ENCODE results near the gene MKI67. TPM values are rescaled to one million over a fixed set of nuclear protein-coding genes. Genes with fewer than 3 reads are reported as not detected.
A peak's percentile ranks its signal among the peaks of the same experiment; 100 is the strongest.

Gene MKI67
- total RNA-seq, 1 experiment from 2014 or later, result 111 TPM

DNA sequence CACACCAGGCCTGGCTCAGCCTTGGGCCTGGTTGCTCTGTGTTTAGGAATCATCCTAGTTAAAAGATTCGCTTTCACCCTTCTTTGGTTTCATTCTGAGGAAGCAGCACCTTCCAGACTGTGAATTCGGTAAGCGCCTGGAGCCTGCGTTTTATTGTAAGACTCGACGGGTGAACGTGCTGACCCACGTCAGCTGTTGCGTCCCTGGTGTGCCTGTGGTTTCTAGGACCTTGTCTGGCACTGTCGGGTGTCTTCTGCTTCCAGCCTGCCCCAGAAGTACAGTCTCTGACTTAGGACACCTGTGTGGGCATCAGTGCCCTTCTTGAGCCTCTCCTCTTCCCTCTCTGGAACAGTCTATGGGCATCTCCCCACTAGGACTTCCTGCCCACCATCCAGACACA lies 26.3 kb downstream of the MKI67 start:
- BruUV-seq (replicated peaks), result no TSS peak
- intact Hi-C loops (cut with micrococcal nuclease; ENCODE audit: unreplicated experiment), result no loop called here
- H3K4me3 Mint-ChIP-seq (ENCODE audit: unreplicated experiment), result no peak overlapping the region
- H3K9me3 ChIP-seq, result no peaks in the 10 kb centered on the region
- ChIA-PET POLR2A (no interaction called here), CTCF (no interaction called here)
- peaks cover 24% of the 10 kb centered on the region for H3K4me1 Mint-ChIP-seq (ENCODE audit: low read depth, unreplicated experiment)
- peaks cover 5% of the 10 kb centered on the region; the same call in 1 of the 2 replicates for H3K36me3 ChIP-seq (ENCODE audit: control insufficient read depth, insufficient read depth, low read length)
- no peaks in the 10 kb centered on the region for H3K9me3 Mint-ChIP-seq (ENCODE audit: unreplicated experiment)
- H3K36me3 Mint-ChIP-seq (ENCODE audit: insufficient read depth, unreplicated experiment), result peaks cover 73% of the 10 kb centered on the region
- peaks cover 12% of the 10 kb centered on the region for H3K4me1 ChIP-seq
- H3K27ac Mint-ChIP-seq (ENCODE audit: unreplicated experiment), result no peak overlapping the region
- TF ChIP-seq, protein P1, sequence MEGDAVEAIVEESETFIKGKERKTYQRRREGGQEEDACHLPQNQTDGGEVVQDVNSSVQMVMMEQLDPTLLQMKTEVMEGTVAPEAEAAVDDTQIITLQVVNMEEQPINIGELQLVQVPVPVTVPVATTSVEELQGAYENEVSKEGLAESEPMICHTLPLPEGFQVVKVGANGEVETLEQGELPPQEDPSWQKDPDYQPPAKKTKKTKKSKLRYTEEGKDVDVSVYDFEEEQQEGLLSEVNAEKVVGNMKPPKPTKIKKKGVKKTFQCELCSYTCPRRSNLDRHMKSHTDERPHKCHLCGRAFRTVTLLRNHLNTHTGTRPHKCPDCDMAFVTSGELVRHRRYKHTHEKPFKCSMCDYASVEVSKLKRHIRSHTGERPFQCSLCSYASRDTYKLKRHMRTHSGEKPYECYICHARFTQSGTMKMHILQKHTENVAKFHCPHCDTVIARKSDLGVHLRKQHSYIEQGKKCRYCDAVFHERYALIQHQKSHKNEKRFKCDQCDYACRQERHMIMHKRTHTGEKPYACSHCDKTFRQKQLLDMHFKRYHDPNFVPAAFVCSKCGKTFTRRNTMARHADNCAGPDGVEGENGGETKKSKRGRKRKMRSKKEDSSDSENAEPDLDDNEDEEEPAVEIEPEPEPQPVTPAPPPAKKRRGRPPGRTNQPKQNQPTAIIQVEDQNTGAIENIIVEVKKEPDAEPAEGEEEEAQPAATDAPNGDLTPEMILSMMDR (IDR thresholded peaks at IDR 0.05; ENCODE audit: insufficient read depth in 1 of 2, low read depth in 1 of 2, low read length in 1 of 2, severe bottlenecking in 1 of 2, unreplicated experiment in 1 of 2), result no peak
- no peaks in the 10 kb centered on the region for H3K27me3 Mint-ChIP-seq (ENCODE audit: insufficient read depth, unreplicated experiment)
- H3K27me3 ChIP-seq (replicated peaks; ENCODE audit: control insufficient read depth, insufficient read depth, low read length), result no peaks in the 10 kb centered on the region
- no peak for DNase-seq
- H3K4me3 ChIP-seq (ENCODE audit: low read depth, low read length), result no peak overlapping the region

DNA sequence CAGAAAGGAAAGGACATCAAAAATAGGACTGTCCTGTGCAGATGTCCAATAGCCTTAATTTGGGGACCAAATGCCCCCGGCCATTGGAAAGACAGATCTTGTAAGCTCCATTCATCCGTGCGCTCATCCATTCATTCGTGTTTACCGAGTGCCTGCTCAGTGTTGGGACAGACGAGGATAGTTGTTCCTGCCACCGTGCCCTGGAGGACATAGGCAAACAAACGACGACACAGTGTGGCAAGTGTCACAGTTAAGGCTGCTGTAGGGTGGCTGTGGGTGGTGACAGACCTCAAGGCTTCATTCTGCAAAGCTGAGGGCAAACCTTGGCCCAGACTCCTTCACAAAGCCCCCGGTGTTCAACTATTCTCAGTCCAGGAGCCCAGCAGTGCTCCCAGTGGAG lies 27.6 kb downstream of the MKI67 start:
- Histone ChIP-seq H3K9me3 (no peaks in the 10 kb centered on the region), H3K4me3 (ENCODE audit: low read depth, low read length) (no peak overlapping the region), H3K36me3 (ENCODE audit: control insufficient read depth, insufficient read depth, low read length) (peaks cover 5% of the 10 kb centered on the region; the same call in 1 of the 2 replicates), H3K27me3 (replicated peaks; ENCODE audit: control insufficient read depth, insufficient read depth, low read length) (no peaks in the 10 kb centered on the region), H3K4me1 (peaks cover 12% of the 10 kb centered on the region)
- no peaks in the 10 kb centered on the region for H3K9me3 Mint-ChIP-seq (ENCODE audit: unreplicated experiment)
- ChIA-PET CTCF (interaction anchor here (0.7 kb wide), 1 partner anchor 596 kb away, joined by 3 read pairs; no protein-coding TSS in a partner anchor), POLR2A (no interaction called here)
- intact Hi-C loops (cut with micrococcal nuclease; ENCODE audit: unreplicated experiment), result no loop called here
- DNase-seq, result no peak
- H3K36me3 Mint-ChIP-seq (ENCODE audit: insufficient read depth, unreplicated experiment), result peaks cover 73% of the 10 kb centered on the region
- BruUV-seq (replicated peaks), result TSS peak; percentile 5
- TF ChIP-seq, protein P1 (IDR thresholded peaks at IDR 0.05; ENCODE audit: insufficient read depth in 1 of 2, low read depth in 1 of 2, low read length in 1 of 2, severe bottlenecking in 1 of 2, unreplicated experiment in 1 of 2), result no peak
- H3K27ac Mint-ChIP-seq (ENCODE audit: unreplicated experiment), result no peak overlapping the region
- H3K27me3 Mint-ChIP-seq (ENCODE audit: insufficient read depth, unreplicated experiment), result no peaks in the 10 kb centered on the region
- peaks cover 28% of the 10 kb centered on the region for H3K4me1 Mint-ChIP-seq (ENCODE audit: low read depth, unreplicated experiment)
- H3K4me3 Mint-ChIP-seq (ENCODE audit: unreplicated experiment), result no peak overlapping the region

DNA sequence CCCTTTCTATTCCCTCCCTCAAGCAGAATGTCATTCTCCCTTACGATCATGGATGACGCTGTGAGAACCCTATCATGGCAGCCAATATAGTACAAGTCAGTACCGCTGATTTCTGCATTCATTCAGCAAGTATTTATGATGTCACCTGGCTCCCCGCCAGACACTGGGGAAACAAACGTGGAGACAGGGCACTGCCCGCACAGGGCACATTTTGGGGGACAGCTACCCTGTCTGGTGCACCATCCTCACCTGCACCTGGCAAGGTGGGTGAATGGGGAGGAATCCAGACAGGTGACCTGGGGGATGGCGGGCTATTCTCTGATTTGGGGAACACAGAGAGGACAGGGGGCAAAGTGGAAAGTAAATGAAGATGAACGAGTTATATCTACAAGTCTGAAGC lies 28.4 kb downstream of the MKI67 start:
- POLR2A ChIA-PET, result no interaction called here
- peaks cover 12% of the 10 kb centered on the region for H3K4me1 ChIP-seq
- CTCF ChIA-PET, result no interaction called here
- intact Hi-C loops (cut with micrococcal nuclease; ENCODE audit: unreplicated experiment), result no loop called here
- no TSS peak for BruUV-seq (replicated peaks)
- Mint-ChIP-seq H3K36me3 (ENCODE audit: insufficient read depth, unreplicated experiment) (peaks cover 82% of the 10 kb centered on the region), H3K4me1 (ENCODE audit: low read depth, unreplicated experiment) (peaks cover 28% of the 10 kb centered on the region), H3K27me3 (ENCODE audit: insufficient read depth, unreplicated experiment) (no peaks in the 10 kb centered on the region), H3K9me3 (ENCODE audit: unreplicated experiment) (no peaks in the 10 kb centered on the region), H3K27ac (ENCODE audit: unreplicated experiment) (no peak overlapping the region), H3K4me3 (ENCODE audit: unreplicated experiment) (no peak overlapping the region)
- no peaks in the 10 kb centered on the region for H3K27me3 ChIP-seq (replicated peaks; ENCODE audit: control insufficient read depth, insufficient read depth, low read length)
- no peak for DNase-seq
- peaks cover 5% of the 10 kb centered on the region; the same call in 1 of the 2 replicates for H3K36me3 ChIP-seq (ENCODE audit: control insufficient read depth, insufficient read depth, low read length)
- H3K4me3 ChIP-seq (ENCODE audit: low read depth, low read length), result no peak overlapping the region
- H3K9me3 ChIP-seq, result no peaks in the 10 kb centered on the region
- TF ChIP-seq, protein P1 (IDR thresholded peaks at IDR 0.05; ENCODE audit: insufficient read depth in 1 of 2, low read depth in 1 of 2, low read length in 1 of 2, severe bottlenecking in 1 of 2, unreplicated experiment in 1 of 2), result no peak

Data from Caco-2 (cell line).